GM20000 (cell line): ENCODE data around the gene POLR1A.
A peak's percentile ranks its signal among the peaks of the same experiment; 100 is the strongest.

Experiments used
- DNase-seq: peaks from one replicate; pipeline ENCODE4 v3.0.0; 2012; ENCODE audit warnings: low spot score
- TF ChIP-seq, protein P1 (sequence below): IDR thresholded peaks from 2 replicates; pipeline ENCODE4 v1.5.1; 2012; ENCODE audit warnings: mild to moderate bottlenecking, control low read depth; ENCODE audit errors: extremely low read depth, missing control alignments

POLR1A gene

DNA sequence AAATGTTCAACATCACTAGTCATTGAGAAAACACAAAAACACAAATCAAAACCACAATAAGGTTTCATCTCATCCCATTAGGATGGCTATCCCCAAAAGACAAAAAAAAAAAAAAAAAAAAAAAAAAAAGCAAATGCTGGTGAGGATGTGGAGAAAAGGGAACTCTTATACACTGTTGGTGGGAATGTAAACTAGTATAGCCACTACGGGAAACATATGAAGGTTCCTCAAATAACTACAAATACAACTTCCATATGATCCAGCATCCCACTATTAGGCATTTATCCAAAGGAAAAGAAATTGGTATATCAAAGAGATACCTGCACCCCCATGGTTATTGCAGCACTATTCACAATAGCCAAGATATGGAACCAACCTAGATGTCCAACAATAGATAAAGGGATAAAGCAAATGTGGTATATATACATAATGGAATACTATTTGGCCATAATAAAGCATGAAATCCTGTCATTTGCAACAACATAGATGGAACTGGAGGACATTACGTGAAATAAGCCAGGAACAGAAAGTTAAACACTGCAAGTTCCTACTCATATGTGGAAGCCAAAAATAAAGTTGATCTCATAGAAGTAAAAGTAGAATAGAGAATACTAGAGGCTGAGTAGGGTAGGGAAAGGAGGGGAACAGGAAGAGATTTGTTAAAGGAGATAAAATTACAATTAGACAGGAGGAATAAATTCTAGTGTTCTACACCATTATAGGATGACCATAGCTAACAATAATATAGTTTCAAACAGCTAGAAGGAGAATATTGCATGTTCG, 8.4 kb downstream of the POLR1A start:
- TF ChIP-seq, protein P1, sequence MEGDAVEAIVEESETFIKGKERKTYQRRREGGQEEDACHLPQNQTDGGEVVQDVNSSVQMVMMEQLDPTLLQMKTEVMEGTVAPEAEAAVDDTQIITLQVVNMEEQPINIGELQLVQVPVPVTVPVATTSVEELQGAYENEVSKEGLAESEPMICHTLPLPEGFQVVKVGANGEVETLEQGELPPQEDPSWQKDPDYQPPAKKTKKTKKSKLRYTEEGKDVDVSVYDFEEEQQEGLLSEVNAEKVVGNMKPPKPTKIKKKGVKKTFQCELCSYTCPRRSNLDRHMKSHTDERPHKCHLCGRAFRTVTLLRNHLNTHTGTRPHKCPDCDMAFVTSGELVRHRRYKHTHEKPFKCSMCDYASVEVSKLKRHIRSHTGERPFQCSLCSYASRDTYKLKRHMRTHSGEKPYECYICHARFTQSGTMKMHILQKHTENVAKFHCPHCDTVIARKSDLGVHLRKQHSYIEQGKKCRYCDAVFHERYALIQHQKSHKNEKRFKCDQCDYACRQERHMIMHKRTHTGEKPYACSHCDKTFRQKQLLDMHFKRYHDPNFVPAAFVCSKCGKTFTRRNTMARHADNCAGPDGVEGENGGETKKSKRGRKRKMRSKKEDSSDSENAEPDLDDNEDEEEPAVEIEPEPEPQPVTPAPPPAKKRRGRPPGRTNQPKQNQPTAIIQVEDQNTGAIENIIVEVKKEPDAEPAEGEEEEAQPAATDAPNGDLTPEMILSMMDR, result no peak
- DNase-seq, result no peak

DNA sequence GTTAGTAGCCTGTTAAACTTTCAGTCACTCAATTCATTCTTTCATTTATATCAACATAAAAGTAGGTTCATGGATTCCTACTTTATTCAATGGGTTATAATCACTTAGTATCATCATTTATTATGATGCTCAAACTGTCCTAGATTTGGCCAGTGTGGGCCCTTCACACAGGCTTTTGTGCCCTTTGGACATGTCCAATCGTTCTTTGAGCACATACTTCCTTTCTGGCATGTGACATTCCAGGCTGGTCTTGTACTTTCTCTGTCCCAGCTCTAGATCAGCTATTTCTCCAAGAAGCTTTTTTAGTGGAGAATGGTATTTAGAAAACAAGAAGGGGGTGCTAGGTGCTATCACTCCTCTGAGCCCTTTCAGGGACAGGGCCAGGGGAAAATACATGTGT, 11.5 kb downstream of the POLR1A start:
- DNase-seq, result no peak
- TF ChIP-seq, protein P1, result no peak

DNA sequence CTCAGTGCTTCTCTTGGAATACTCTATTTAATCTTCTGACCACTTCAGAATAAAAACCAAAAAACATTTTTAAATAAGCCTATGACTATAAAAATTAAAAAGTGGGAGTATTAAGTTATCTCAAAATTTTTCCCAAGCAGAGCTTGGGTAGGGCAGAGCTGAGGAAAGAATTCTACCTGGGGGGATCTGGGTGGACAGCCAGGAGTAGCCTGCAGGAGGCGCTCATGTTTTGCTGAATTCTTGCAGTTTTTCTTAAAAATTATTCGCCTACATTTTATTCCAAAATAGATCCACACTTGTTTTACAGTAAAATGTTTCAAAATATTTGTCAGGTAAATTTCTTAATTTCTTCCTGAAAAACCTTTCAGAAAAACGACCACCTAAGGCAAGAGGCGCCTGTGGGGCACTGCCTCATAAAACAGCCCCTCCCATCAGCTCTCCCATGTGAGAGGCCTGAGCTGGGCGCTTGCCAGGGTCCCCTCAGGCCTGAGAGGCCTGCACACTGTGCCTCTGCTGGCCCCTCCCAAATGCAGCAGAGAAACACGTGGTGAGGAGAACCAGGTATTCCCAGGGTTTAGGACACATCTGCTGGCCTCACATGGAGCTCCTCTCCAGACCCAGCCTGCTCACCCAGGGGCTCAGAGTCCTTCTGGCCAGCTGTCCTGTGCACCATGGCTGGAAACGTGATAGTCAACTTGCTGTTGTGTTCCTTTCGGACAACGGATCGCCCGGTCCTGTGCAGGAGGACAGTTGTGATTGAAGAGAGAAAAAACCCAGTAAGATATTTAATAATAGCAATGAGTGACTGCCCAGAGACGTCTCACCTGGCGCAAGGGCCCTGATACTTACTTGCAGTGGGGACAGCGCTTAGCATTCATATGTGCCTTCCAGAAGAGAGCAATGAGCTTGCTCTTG, 17.5 kb downstream of the POLR1A start:
- DNase-seq, result no peak
- TF ChIP-seq, protein P1, result no peak

DNA sequence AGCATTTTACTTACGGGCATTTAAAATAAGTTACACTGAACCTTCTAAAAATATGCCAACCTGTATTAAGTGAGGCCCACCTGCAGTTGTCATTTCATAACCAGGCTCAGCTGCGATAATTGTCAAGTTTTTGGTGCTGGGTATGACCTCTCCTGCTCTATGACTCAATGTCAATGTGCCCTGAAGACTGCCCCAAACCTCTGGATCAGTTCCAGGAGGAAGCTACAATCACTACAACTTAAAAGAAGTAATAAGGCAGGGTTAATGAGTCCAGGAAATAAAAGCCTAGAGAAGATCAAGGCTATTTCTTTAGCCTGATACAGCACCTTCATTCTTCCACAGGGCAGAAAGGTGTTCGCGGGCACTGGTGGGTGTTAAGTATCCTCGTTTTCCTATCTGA, 22.9 kb downstream of the POLR1A start:
- DNase-seq, result no peak
- TF ChIP-seq, protein P1, result no peak

DNA sequence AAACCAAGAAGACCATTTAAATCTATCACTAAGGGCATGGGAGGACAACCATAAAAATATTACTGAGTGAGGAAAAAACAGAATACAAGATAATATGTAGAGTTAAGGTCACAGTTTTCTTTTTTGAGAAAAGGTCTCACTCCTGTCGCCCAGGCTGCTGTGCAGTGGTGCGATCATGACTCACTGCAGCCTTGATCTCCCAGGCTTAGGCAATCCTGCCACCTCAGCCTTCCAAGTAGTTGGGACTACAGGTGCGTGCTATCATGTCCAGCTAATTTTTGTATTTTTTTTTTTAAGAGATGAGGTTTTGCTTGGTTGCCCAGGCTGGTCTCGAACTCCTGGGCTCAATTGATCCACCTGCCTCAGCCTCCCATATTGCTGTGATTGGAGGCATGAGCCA, 24.0 kb downstream of the POLR1A start:
- DNase-seq, result no peak
- TF ChIP-seq, protein P1, result no peak

DNA sequence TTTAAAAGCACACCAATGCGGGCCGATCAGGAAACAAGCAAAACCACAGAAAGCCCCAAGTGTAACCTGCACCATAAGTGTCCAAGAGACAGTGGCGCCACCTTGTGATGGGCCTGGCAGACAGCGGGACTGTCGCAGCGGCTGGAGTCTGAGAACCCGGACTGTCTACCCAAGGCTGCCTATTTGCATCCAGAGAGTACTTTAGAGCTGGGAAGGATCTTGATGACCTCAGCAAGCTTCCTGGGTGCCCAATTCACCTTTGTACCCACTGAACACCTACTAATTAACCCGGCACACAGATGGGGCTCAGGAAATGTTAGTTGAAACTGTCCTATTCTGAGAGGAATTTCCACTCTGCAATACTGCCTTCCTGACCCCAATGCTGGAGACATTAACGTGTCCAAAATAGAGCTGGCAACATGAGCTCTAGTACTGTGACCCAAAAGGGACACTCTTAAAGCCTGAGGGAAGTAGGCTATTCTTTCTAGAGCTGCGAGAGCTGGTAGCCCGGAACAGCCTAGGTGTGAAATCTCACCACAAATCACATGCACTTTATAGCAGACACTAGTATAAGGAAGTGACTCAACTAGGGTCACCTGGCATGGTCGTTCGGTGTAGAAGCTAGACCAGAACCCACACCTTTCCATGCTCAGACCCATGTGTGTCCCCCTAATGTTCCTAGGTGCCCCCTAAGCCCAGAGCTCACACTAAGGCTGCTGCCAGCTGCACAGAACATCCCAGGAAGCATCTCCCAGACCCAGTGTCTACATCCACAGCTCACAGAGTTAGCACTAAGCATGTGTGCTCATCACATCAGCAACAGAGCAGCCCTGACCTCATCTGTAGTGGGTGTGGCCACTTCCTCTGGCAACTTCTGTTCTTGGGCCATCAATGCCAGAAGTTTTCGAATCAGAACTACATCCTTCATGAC, 25.4 kb downstream of the POLR1A start:
- peak; percentile 62 for DNase-seq
- TF ChIP-seq, protein P1, result peak; percentile 82
